ENCODE data around the gene VPS35L.
"Not testable (repeated sequence)": the region's sequence is repeated elsewhere in the genome, so short reads cannot be mapped to it uniquely, and the experiment has no call there.

The VPS35L gene

GRCh38 chr16:19660432-19660831 lies 104.9 kb downstream of the VPS35L start:
- DNase-seq = no peak

GRCh38 chr16:19662351-19662750 lies 106.8 kb downstream of the VPS35L start:
- DNase-seq = no peak

- DNase-seq = no peak
These were observed 108.7 kb downstream of the VPS35L start for GRCh38 chr16:19664166-19664565.

- not testable (repeated sequence) for DNase-seq
These were observed 109.8 kb downstream of the VPS35L start for GRCh38 chr16:19665313-19665712.

- peak; percentile 62 for DNase-seq
These were observed 111.0 kb downstream of the VPS35L start for GRCh38 chr16:19666477-19666876.

GRCh38 chr16:19672378-19672777 lies 116.9 kb downstream of the VPS35L start:
- DNase-seq = no peak

- no peak for DNase-seq
These were observed 119.0 kb downstream of the VPS35L start for GRCh38 chr16:19674485-19674884.

- no peak for DNase-seq
These were observed 121.9 kb downstream of the VPS35L start for GRCh38 chr16:19677402-19677801.

- DNase-seq = peak; percentile 32
These were observed 123.3 kb downstream of the VPS35L start for GRCh38 chr16:19678804-19679203.

GRCh38 chr16:19679281-19679680 lies 123.8 kb downstream of the VPS35L start:
- DNase-seq = not testable (repeated sequence)

GRCh38 chr16:19680881-19681340 lies 125.4 kb downstream of the VPS35L start:
- DNase-seq = peak; percentile 95

GRCh38 chr16:19681637-19682036 lies 126.1 kb downstream of the VPS35L start:
- DNase-seq = no peak

GRCh38 chr16:19683453-19684236 lies 128.1 kb downstream of the VPS35L start:
- no peak for DNase-seq

GRCh38 chr16:19685176-19685575 lies 129.7 kb downstream of the VPS35L start:
- no peak for DNase-seq

GRCh38 chr16:19687279-19687678 lies 131.8 kb downstream of the VPS35L start:
- no peak for DNase-seq

- DNase-seq = no peak
These were observed 133.0 kb downstream of the VPS35L start for GRCh38 chr16:19688396-19689024.

- no peak for DNase-seq
These were observed 133.8 kb downstream of the VPS35L start for GRCh38 chr16:19689342-19689741.

GRCh38 chr16:19690196-19690595 lies 134.7 kb downstream of the VPS35L start:
- no peak for DNase-seq

- DNase-seq = peak; percentile 56
These were observed 135.7 kb downstream of the VPS35L start for GRCh38 chr16:19691161-19691711.

- DNase-seq = peak; percentile 81
These were observed 139.5 kb downstream of the VPS35L start for GRCh38 chr16:19694989-19695388.

GRCh38 chr16:19696328-19696727 lies 140.8 kb downstream of the VPS35L start:
- DNase-seq = peak; percentile 97

GRCh38 chr16:19696961-19697360 lies 141.5 kb downstream of the VPS35L start:
- DNase-seq = peak; percentile 98

GRCh38 chr16:19697756-19698318 lies 142.3 kb downstream of the VPS35L start:
- peak; percentile 32 for DNase-seq

Data from NCI-H69 (cell line).